Measurements from ENCODE around the gene CEP112. TPM values are rescaled to one million over a fixed set of nuclear protein-coding genes. Genes with fewer than 3 reads are reported as not detected.
"Not testable (repeated sequence)": the region's sequence is repeated elsewhere in the genome, so short reads cannot be mapped to it uniquely, and the experiment has no call there.

Gene CEP112
- total RNA-seq, 1 donor from 2014 or later: 1.3 TPM

GRCh38 chr17:66114609-66115008 lies 77.3 kb downstream of the CEP112 start:
- Mint-ChIP-seq H3K4me3 (no peak overlapping the region), H3K36me3 (ENCODE audit: low read depth) (no peaks in the 10 kb centered on the region), H3K27ac (no peak overlapping the region), H3K9me3 (peaks cover 2% of the 10 kb centered on the region), H3K4me1 (no peaks in the 10 kb centered on the region), H3K27me3 (peaks cover 10% of the 10 kb centered on the region)
- intact Hi-C loops (cut with micrococcal nuclease): no loop called here
- no peak for DNase-seq

DNA sequence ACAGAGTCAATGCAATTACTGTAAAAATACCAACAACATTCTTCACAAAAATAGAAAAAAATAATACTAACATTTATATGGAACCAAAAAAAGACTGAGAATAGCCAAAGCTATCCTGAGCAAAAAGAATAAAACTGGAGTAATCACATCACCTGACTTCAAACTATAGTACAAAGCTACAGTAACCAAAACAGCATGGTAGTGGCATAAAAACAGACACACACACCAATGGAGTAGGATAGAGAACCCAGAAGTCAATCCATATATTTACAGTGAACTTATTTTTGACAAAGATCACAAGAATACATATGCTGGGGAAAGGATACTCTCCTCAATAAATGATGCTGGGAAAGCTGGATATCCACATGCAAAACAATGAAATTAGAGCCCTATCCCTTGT lies 84.2 kb downstream of the CEP112 start:
- no peak for DNase-seq
- H3K27ac Mint-ChIP-seq: no peak overlapping the region
- H3K36me3 Mint-ChIP-seq (ENCODE audit: low read depth): no peaks in the 10 kb centered on the region
- H3K4me3 Mint-ChIP-seq: no peak overlapping the region
- peaks cover 8% of the 10 kb centered on the region for H3K9me3 Mint-ChIP-seq
- intact Hi-C loops (cut with micrococcal nuclease): no loop called here
- H3K27me3 Mint-ChIP-seq: peaks cover 7% of the 10 kb centered on the region
- no peaks in the 10 kb centered on the region for H3K4me1 Mint-ChIP-seq

DNA sequence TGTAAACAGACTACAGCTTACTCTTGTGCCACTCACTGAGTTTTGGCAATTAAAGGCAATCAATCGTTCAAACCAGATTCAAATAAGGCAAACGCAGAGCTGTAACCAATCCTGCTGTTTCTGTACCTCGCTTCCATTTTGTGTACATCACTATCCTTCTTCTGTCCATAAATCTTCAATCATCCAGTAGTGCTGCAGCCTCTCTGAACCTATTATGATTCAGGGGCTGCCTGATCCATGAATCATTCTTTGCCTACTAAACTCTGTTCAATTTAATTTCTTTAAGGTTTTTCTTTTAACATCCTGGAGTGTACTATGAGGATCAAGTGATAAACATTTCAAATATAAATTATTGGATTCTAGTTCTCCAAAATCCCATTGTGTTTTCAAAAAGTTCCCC lies 93.9 kb downstream of the CEP112 start:
- Mint-ChIP-seq H3K27me3 (peaks cover 2% of the 10 kb centered on the region), H3K9me3 (no peaks in the 10 kb centered on the region), H3K4me1 (no peaks in the 10 kb centered on the region), H3K27ac (no peak overlapping the region), H3K36me3 (ENCODE audit: low read depth) (no peaks in the 10 kb centered on the region), H3K4me3 (no peak overlapping the region)
- intact Hi-C loops (cut with micrococcal nuclease): no loop called here
- no peak for DNase-seq

GRCh38 chr17:66094727-66095126 lies 97.2 kb downstream of the CEP112 start:
- Mint-ChIP-seq H3K27me3 (peaks cover 6% of the 10 kb centered on the region), H3K4me1 (no peaks in the 10 kb centered on the region), H3K4me3 (no peak overlapping the region), H3K27ac (no peak overlapping the region), H3K36me3 (ENCODE audit: low read depth) (no peaks in the 10 kb centered on the region), H3K9me3 (peaks cover 10% of the 10 kb centered on the region)
- no peak for DNase-seq
- intact Hi-C loops (cut with micrococcal nuclease): no loop called here

GRCh38 chr17:66091445-66092080 lies 100.4 kb downstream of the CEP112 start:
- Mint-ChIP-seq H3K4me1 (no peaks in the 10 kb centered on the region), H3K36me3 (ENCODE audit: low read depth) (no peaks in the 10 kb centered on the region), H3K27ac (no peak overlapping the region), H3K4me3 (no peak overlapping the region), H3K9me3 (peaks cover 10% of the 10 kb centered on the region), H3K27me3 (peaks cover 4% of the 10 kb centered on the region)
- intact Hi-C loops (cut with micrococcal nuclease): no loop called here
- DNase-seq: no peak

DNA sequence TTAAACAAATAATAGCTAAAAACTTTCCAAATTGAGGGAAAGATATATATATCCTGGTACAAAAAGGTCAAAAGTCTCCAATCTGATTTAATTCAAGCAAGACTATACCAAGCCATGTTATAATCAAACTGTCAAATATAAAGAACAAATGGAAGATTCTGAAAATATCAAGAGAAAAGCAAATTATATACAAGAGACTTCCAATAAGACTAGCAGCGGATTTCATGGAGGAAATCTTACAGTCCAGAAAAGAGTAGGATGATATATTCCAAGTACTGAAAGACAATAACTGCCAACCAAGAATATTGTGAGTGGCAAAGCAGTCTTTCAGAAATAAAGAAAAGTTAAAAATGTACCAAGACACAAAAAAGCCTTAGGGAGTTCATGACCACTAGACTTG lies 102.2 kb downstream of the CEP112 start:
- Mint-ChIP-seq H3K9me3 (peaks cover 10% of the 10 kb centered on the region), H3K4me3 (no peak overlapping the region), H3K36me3 (ENCODE audit: low read depth) (no peaks in the 10 kb centered on the region), H3K27me3 (peaks cover 4% of the 10 kb centered on the region), H3K4me1 (no peaks in the 10 kb centered on the region), H3K27ac (no peak overlapping the region)
- intact Hi-C loops (cut with micrococcal nuclease): no loop called here
- no peak for DNase-seq

GRCh38 chr17:66088173-66088572 lies 103.8 kb downstream of the CEP112 start:
- Mint-ChIP-seq H3K27me3 (peaks cover 4% of the 10 kb centered on the region), H3K4me1 (no peaks in the 10 kb centered on the region), H3K4me3 (no peak overlapping the region), H3K27ac (no peak overlapping the region), H3K9me3 (peaks cover 10% of the 10 kb centered on the region), H3K36me3 (ENCODE audit: low read depth) (no peaks in the 10 kb centered on the region)
- intact Hi-C loops (cut with micrococcal nuclease): no loop called here
- no peak for DNase-seq

GRCh38 chr17:66087073-66087472 lies 104.9 kb downstream of the CEP112 start:
- no peak overlapping the region for H3K27ac Mint-ChIP-seq
- intact Hi-C loops (cut with micrococcal nuclease): no loop called here
- no peaks in the 10 kb centered on the region for H3K4me1 Mint-ChIP-seq
- peaks cover 8% of the 10 kb centered on the region for H3K9me3 Mint-ChIP-seq
- no peak overlapping the region for H3K4me3 Mint-ChIP-seq
- H3K27me3 Mint-ChIP-seq: peaks cover 1% of the 10 kb centered on the region
- H3K36me3 Mint-ChIP-seq (ENCODE audit: low read depth): no peaks in the 10 kb centered on the region
- DNase-seq: no peak

DNA sequence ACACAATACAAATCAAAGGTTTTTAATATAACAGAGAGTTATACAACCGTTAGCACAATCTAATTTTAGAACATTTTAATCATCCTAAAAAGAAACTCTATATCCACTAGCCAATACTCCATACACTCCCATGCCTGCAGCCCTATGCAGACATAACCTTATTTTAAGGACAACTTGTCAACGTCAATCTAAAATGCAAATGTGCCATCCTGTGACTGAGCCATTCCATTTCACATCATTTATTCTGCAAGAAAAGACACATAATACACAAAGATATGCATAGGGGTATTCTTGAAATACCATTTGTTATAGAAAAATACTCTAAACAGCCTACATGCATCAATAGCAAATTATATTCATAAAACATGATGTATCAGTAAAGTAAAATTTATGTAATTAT lies 106.7 kb downstream of the CEP112 start:
- no peaks in the 10 kb centered on the region for H3K4me1 Mint-ChIP-seq
- intact Hi-C loops (cut with micrococcal nuclease): no loop called here

GRCh38 chr17:66080670-66081069 lies 111.3 kb downstream of the CEP112 start:
- DNase-seq; H3K4me1 Mint-ChIP-seq; H3K27me3 Mint-ChIP-seq; H3K4me3 Mint-ChIP-seq; intact Hi-C loops (cut with micrococcal nuclease); H3K27ac Mint-ChIP-seq; H3K9me3 Mint-ChIP-seq; H3K36me3 Mint-ChIP-seq (ENCODE audit: low read depth): not testable (repeated sequence)

More for the DNA sequence above, 106.7 kb downstream of the CEP112 start:
- peaks cover 3% of the 10 kb centered on the region for H3K9me3 Mint-ChIP-seq
- no peaks in the 10 kb centered on the region for H3K36me3 Mint-ChIP-seq (ENCODE audit: low read depth)
- no peak overlapping the region for H3K27ac Mint-ChIP-seq
- no peak overlapping the region for H3K4me3 Mint-ChIP-seq
- no peak for DNase-seq
- no peaks in the 10 kb centered on the region for H3K27me3 Mint-ChIP-seq

GRCh38 chr17:66076546-66077190 lies 115.3 kb downstream of the CEP112 start:
- intact Hi-C loops (cut with micrococcal nuclease): no loop called here
- H3K36me3 Mint-ChIP-seq (ENCODE audit: low read depth): no peaks in the 10 kb centered on the region
- no peaks in the 10 kb centered on the region for H3K27me3 Mint-ChIP-seq
- no peaks in the 10 kb centered on the region for H3K9me3 Mint-ChIP-seq
- H3K27ac Mint-ChIP-seq: no peak overlapping the region
- no peak for DNase-seq
- no peak overlapping the region for H3K4me3 Mint-ChIP-seq
- peaks cover 9% of the 10 kb centered on the region for H3K4me1 Mint-ChIP-seq

GRCh38 chr17:66073384-66073783 lies 118.5 kb downstream of the CEP112 start:
- Mint-ChIP-seq H3K27me3 (peaks cover 8% of the 10 kb centered on the region), H3K36me3 (ENCODE audit: low read depth) (no peaks in the 10 kb centered on the region), H3K4me3 (no peak overlapping the region), H3K4me1 (peaks cover 9% of the 10 kb centered on the region), H3K9me3 (no peaks in the 10 kb centered on the region), H3K27ac (no peak overlapping the region)
- DNase-seq: no peak
- intact Hi-C loops (cut with micrococcal nuclease): no loop called here

DNA sequence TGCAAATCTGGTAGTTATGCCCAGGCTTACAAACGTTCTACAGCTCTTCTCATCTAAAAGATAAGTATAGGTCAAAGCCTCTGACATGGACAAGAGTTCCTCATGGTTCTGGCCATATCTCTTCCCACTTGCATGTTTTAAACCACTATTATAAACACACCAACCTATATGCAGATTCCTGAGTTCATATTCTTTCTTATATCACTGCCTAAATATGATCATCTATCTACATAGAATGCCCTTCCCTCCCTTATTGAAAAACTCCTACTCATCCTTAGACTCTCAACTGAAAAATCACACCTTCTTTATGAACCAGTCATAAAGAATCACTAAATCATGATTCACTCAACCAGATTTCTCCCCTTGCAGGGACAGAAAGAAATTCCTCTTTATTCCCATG lies 128.2 kb downstream of the CEP112 start:
- DNase-seq: no peak
- intact Hi-C loops (cut with micrococcal nuclease): no loop called here
- Mint-ChIP-seq H3K9me3 (no peaks in the 10 kb centered on the region), H3K4me1 (no peaks in the 10 kb centered on the region), H3K36me3 (ENCODE audit: low read depth) (no peaks in the 10 kb centered on the region), H3K27ac (no peak overlapping the region), H3K27me3 (peaks cover 3% of the 10 kb centered on the region), H3K4me3 (no peak overlapping the region)

GRCh38 chr17:66056148-66056547 lies 135.8 kb downstream of the CEP112 start:
- Mint-ChIP-seq H3K9me3 (peaks cover 3% of the 10 kb centered on the region), H3K4me1 (no peaks in the 10 kb centered on the region), H3K27me3 (no peaks in the 10 kb centered on the region), H3K27ac (no peak overlapping the region), H3K36me3 (ENCODE audit: low read depth) (no peaks in the 10 kb centered on the region), H3K4me3 (no peak overlapping the region)
- intact Hi-C loops (cut with micrococcal nuclease): no loop called here
- no peak for DNase-seq

DNA sequence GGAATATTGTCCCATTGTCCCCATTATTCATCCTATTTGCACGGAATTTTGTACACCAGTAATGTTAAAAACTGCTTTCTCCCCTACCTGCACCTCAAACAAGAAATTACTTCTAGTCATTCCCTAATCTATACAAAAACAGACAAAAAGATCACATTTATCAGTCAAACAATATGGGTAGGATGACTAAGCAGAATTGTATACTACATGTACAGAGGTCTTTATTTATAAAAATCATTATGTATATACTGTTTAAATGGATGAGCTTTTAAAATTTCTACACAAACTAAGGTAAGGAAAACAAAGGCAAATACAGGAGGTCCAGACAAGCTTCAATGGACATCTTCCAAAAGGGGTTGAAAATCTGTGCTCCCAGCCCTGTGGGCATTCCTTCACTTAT lies 137.7 kb downstream of the CEP112 start:
- Mint-ChIP-seq H3K9me3 (peaks cover 8% of the 10 kb centered on the region), H3K27ac (no peak overlapping the region), H3K27me3 (no peaks in the 10 kb centered on the region), H3K4me1 (no peaks in the 10 kb centered on the region), H3K36me3 (ENCODE audit: low read depth) (no peaks in the 10 kb centered on the region), H3K4me3 (no peak overlapping the region)
- DNase-seq: no peak
- intact Hi-C loops (cut with micrococcal nuclease): no loop called here

Data from activated CD4-positive, alpha-beta T cell treated with anti-CD3 and anti-CD28 coated beads, Interleukin-2, amount 10 ng/mL, durations not matched to agents 24 days and 14 days (primary cell).